Neural progenitor cell (in vitro differentiated cells): ENCODE results near the gene CYP4F3. TPM values are rescaled to one million over a fixed set of nuclear protein-coding genes. Genes with fewer than 3 reads are reported as not detected.
"Not testable (repeated sequence)": the region's sequence is repeated elsewhere in the genome, so short reads cannot be mapped to it uniquely, and the experiment has no call there.

Experiments used
- DNase-seq: peaks from one replicate; pipeline ENCODE4 v3.0.0-alpha.2; 2016; ENCODE audit warnings: low spot score
- H2AFZ ChIP-seq: fragments of 200-600 bp; sonication (generic); replicated peaks from 2 replicates; pipeline ENCODE4 v1.6.1; 2016; ENCODE audit warnings: antibody characterized with exemption
- H3F3A ChIP-seq: fragments of 200-600 bp; sonication (generic); 2 replicates; pipeline ENCODE4 v1.6.1; 2016; ENCODE audit warnings: antibody characterized with exemption, low read depth
- H3K27ac ChIP-seq: fragments of 200-600 bp; sonication (generic); 2 replicates; pipeline ENCODE4 v1.5.1; 2016; ENCODE audit warnings: mild to moderate bottlenecking
- H3K27me3 ChIP-seq: fragments of 200-600 bp; sonication (generic); 2 replicates; pipeline ENCODE4 v1.6.1; 2016; ENCODE audit warnings: mild to moderate bottlenecking, moderate library complexity
- H3K36me3 ChIP-seq: fragments of 200-600 bp; sonication (generic); 2 replicates; pipeline ENCODE4 v1.5.1; 2016
- H3K4me1 ChIP-seq: fragments of 200-600 bp; sonication (generic); 2 replicates; pipeline ENCODE4 v1.6.1; 2016; ENCODE audit warnings: mixed run types
- H3K4me2 ChIP-seq: fragments of 200-600 bp; sonication (generic); 2 replicates; pipeline ENCODE4 v1.6.1; 2016
- H3K4me3 ChIP-seq: fragments of 200-600 bp; sonication (generic); 2 replicates; pipeline ENCODE4 v1.5.1; 2016
- H3K79me2 ChIP-seq: fragments of 200-600 bp; sonication (generic); 2 replicates; pipeline ENCODE4 v1.6.1; 2016; ENCODE audit warnings: low read depth
- H3K9ac ChIP-seq: fragments of 200-600 bp; sonication (generic); 2 replicates; pipeline ENCODE4 v1.6.1; 2016
- H3K9me3 ChIP-seq: fragments of 200-600 bp; sonication (generic); 2 replicates; pipeline ENCODE4 v1.5.1; 2016; ENCODE audit warnings: low read depth
- H4K20me1 ChIP-seq: fragments of 200-600 bp; sonication (generic); 2 replicates; pipeline ENCODE4 v1.6.1; 2016; ENCODE audit warnings: low read depth
- H3K27ac Mint-ChIP-seq: 3 replicates; pipeline ENCODE4 v1.8.0; 2021; ENCODE audit warnings: mixed read lengths
- H3K27me3 Mint-ChIP-seq: 2 replicates; pipeline ENCODE4 v1.8.0; 2022; ENCODE audit warnings: low read depth, mild to moderate bottlenecking, inconsistent platforms, moderate library complexity, mixed read lengths; ENCODE audit not compliant: insufficient read depth
- H3K36me3 Mint-ChIP-seq: 3 replicates; pipeline ENCODE4 v1.8.0; 2021; ENCODE audit warnings: mixed read lengths
- H3K4me1 Mint-ChIP-seq: 3 replicates; pipeline ENCODE4 v1.8.0; 2021; ENCODE audit warnings: mixed read lengths
- H3K4me3 Mint-ChIP-seq: 3 replicates; pipeline ENCODE4 v1.8.0; 2021; ENCODE audit warnings: mild to moderate bottlenecking, moderate library complexity, mixed read lengths
- H3K9me3 Mint-ChIP-seq: 3 replicates; pipeline ENCODE4 v1.8.0; 2020; ENCODE audit warnings: mixed read lengths
- EZH2 ChIP-seq: fragments of 200-600 bp; sonication (generic); IDR thresholded peaks from 2 replicates; pipeline ENCODE4 v1.6.1; 2017; ENCODE audit warnings: antibody characterized with exemption, mild to moderate bottlenecking, moderate library complexity
- EZH2phosphoT487 ChIP-seq: fragments of 200-600 bp; sonication (generic); IDR thresholded peaks from 2 replicates; pipeline ENCODE4 v1.6.1; 2017; ENCODE audit warnings: antibody characterized with exemption
- total RNA-seq: library from RNA; depleted of rRNA; stranded (reverse); fragments of >200 nt; gene quantifications from 2 replicates; pipeline ENCODE4 v1.2.3, GENCODE V29; 2015; ENCODE audit warnings: low replicate concordance
- TF ChIP-seq, protein P1 (sequence below): fragments of 200-600 bp; sonication (generic); IDR thresholded peaks from 2 replicates; pipeline ENCODE4 v1.5.1; 2017; ENCODE audit warnings: antibody characterized with exemption, mild to moderate bottlenecking

CYP4F3 gene
- total RNA-seq, 1 donor from 2014 or later: not detected

DNA sequence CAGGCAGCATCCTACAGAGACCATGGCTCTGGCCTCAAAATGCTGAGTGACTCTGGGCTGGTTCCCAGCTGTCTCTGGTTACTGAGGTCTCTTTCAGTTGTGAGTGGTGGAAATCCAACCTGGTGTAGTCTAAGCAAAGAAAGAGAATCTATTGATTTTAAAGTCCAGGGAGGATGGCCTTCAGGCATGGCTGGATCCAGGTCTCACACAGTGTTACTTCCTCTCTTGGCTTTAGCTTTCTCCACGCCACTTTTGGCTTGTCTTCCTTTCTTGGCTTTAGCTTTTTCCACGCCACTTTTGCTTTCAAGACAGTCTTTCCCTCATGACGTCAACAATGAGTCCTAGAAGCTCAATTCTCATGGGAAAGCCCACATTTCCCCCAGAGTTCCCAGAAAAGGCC is 4.1 kb downstream of the CYP4F3 start:
- H3K4me1 ChIP-seq: no peaks in the 10 kb centered on the region
- Mint-ChIP-seq H3K27me3 (no peaks in the 10 kb centered on the region), H3K27ac (no peak overlapping the region), H3K4me3 (no peak overlapping the region), H3K4me1 (no peaks in the 10 kb centered on the region), H3K36me3 (no peaks in the 10 kb centered on the region), H3K9me3 (peaks cover 26% of the 10 kb centered on the region)
- no peak for DNase-seq
- no peak overlapping the region for H3K27ac ChIP-seq
- no peaks in the 10 kb centered on the region for H3F3A ChIP-seq
- no peak overlapping the region for H3K4me2 ChIP-seq
- H3K4me3 ChIP-seq: no peak overlapping the region
- H3K9ac ChIP-seq: no peak overlapping the region
- TF ChIP-seq EZH2 (no peak), EZH2phosphoT487 (no peak)
- TF ChIP-seq, protein P1, sequence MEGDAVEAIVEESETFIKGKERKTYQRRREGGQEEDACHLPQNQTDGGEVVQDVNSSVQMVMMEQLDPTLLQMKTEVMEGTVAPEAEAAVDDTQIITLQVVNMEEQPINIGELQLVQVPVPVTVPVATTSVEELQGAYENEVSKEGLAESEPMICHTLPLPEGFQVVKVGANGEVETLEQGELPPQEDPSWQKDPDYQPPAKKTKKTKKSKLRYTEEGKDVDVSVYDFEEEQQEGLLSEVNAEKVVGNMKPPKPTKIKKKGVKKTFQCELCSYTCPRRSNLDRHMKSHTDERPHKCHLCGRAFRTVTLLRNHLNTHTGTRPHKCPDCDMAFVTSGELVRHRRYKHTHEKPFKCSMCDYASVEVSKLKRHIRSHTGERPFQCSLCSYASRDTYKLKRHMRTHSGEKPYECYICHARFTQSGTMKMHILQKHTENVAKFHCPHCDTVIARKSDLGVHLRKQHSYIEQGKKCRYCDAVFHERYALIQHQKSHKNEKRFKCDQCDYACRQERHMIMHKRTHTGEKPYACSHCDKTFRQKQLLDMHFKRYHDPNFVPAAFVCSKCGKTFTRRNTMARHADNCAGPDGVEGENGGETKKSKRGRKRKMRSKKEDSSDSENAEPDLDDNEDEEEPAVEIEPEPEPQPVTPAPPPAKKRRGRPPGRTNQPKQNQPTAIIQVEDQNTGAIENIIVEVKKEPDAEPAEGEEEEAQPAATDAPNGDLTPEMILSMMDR: no peak
- H3K27me3 ChIP-seq: no peaks in the 10 kb centered on the region
- no peaks in the 10 kb centered on the region for H3K79me2 ChIP-seq
- no peaks in the 10 kb centered on the region for H4K20me1 ChIP-seq
- no peaks in the 10 kb centered on the region for H3K9me3 ChIP-seq
- H2AFZ ChIP-seq: no peak overlapping the region
- no peaks in the 10 kb centered on the region for H3K36me3 ChIP-seq

DNA sequence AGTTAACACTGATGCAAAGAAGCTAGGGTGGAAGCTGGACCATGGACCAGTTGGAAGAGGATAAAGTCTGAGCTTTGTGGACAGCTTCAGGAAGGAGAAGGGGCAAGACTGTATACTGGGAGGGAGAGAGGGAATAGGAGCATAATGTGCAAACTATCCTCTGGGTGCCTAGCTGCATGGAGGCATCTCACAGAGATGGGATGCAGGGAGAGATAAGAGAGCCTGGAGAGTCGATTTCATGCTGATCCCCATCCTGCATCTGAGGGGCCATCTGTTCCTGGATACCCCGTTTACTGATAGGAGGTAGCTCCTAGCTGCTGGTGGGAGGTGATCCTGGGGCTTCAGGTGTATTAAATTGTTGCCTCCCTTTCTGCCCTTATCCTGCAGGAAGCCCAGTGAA is 8.8 kb downstream of the CYP4F3 start:
- Mint-ChIP-seq H3K4me1 (no peaks in the 10 kb centered on the region), H3K27ac (no peak overlapping the region), H3K4me3 (no peak overlapping the region), H3K36me3 (no peaks in the 10 kb centered on the region), H3K9me3 (peaks cover 40% of the 10 kb centered on the region), H3K27me3 (no peaks in the 10 kb centered on the region)
- no peaks in the 10 kb centered on the region for H3K9me3 ChIP-seq
- no peaks in the 10 kb centered on the region for H3K27me3 ChIP-seq
- no peak overlapping the region for H3K4me2 ChIP-seq
- DNase-seq: no peak
- no peak overlapping the region for H3K9ac ChIP-seq
- H3K4me1 ChIP-seq: no peaks in the 10 kb centered on the region
- no peak overlapping the region for H3K27ac ChIP-seq
- H4K20me1 ChIP-seq: no peaks in the 10 kb centered on the region
- no peaks in the 10 kb centered on the region for H3K79me2 ChIP-seq
- no peaks in the 10 kb centered on the region for H3F3A ChIP-seq
- no peaks in the 10 kb centered on the region for H3K36me3 ChIP-seq
- TF ChIP-seq EZH2phosphoT487 (no peak), EZH2 (no peak)
- TF ChIP-seq, protein P1: no peak
- H2AFZ ChIP-seq: no peak overlapping the region
- no peak overlapping the region for H3K4me3 ChIP-seq

GRCh38 chr19:15650123-15650522 is 9.4 kb downstream of the CYP4F3 start:
- peaks cover 37% of the 10 kb centered on the region for H3K9me3 Mint-ChIP-seq
- not testable (repeated sequence) for H3K36me3 Mint-ChIP-seq, H3K4me1 Mint-ChIP-seq

DNA sequence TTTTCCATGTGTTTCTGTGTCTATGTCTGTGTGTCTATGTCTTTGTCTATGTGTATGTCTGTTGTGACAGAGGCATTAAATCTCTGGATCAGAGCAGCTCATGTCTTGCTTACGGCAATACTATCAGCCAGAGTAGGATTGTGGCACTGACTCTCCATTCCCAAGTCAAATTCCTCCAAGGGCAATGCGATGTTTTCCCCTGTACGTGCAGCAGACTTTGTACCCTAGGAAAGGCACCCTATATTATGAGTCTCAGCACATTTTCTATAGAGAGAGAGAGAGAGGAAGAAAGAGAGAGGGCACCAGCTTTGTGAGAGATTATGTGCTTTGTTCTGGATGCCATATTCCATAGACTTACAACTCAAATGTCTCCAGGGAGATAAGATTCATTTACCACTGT is 11.1 kb downstream of the CYP4F3 start:
- no peak overlapping the region for H3K27ac Mint-ChIP-seq
- H3K4me3 Mint-ChIP-seq: no peak overlapping the region
- H3K9me3 Mint-ChIP-seq: peaks cover 25% of the 10 kb centered on the region
- Histone ChIP-seq H4K20me1 (no peaks in the 10 kb centered on the region), H3K4me3 (no peak overlapping the region), H3F3A (no peaks in the 10 kb centered on the region), H2AFZ (no peak overlapping the region), H3K79me2 (no peaks in the 10 kb centered on the region), H3K4me2 (no peak overlapping the region), H3K27me3 (no peaks in the 10 kb centered on the region), H3K4me1 (no peaks in the 10 kb centered on the region), H3K27ac (no peak overlapping the region), H3K9ac (no peak overlapping the region), H3K36me3 (no peaks in the 10 kb centered on the region), H3K9me3 (no peaks in the 10 kb centered on the region)
- no peaks in the 10 kb centered on the region for H3K4me1 Mint-ChIP-seq
- DNase-seq: no peak
- H3K27me3 Mint-ChIP-seq: no peaks in the 10 kb centered on the region
- TF ChIP-seq EZH2 (no peak), EZH2phosphoT487 (no peak)
- TF ChIP-seq, protein P1: no peak
- no peaks in the 10 kb centered on the region for H3K36me3 Mint-ChIP-seq

More at GRCh38 chr19:15650123-15650522, 9.4 kb downstream of the CYP4F3 start:
- not testable (repeated sequence) for H3K9ac ChIP-seq, H3K27me3 ChIP-seq, H3K4me2 ChIP-seq, H3K4me3 Mint-ChIP-seq, H3K4me1 ChIP-seq, H3K27ac Mint-ChIP-seq, H4K20me1 ChIP-seq, H3F3A ChIP-seq, H3K36me3 ChIP-seq, H3K79me2 ChIP-seq, DNase-seq, H3K27ac ChIP-seq, H3K9me3 ChIP-seq, H3K4me3 ChIP-seq, H3K27me3 Mint-ChIP-seq, H2AFZ ChIP-seq
